GM15510 (cell line): ENCODE data around the gene CD2AP.

Experiments
- POLR2A ChIP-seq: IDR thresholded peaks from 3 replicates; pipeline ENCODE4 v1.6.1; 2011; ENCODE audit warnings: borderline replicate concordance; ENCODE audit not compliant: insufficient read length; ENCODE audit errors: extremely low read depth

Gene CD2AP

DNA sequence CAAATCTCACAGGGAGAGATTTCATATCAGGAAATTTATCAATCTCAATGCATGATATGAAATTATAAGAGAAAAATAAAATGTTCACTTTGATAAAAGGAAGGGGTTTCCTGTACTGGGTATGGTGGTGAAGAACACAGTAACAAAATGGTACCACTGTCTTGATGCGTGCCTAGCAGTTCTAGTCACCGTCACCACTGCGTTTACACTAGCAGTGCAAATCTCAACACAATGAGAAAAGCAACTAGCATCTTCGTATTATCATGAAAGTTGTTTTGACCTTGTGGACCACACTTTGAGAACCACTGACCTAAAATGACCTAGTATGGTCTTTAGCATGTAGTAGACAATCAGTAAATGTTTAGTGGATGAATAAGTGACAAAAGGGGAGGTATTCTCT, 152.4 kb downstream of the CD2AP start:
- no peak for TF ChIP-seq POLR2A

DNA sequence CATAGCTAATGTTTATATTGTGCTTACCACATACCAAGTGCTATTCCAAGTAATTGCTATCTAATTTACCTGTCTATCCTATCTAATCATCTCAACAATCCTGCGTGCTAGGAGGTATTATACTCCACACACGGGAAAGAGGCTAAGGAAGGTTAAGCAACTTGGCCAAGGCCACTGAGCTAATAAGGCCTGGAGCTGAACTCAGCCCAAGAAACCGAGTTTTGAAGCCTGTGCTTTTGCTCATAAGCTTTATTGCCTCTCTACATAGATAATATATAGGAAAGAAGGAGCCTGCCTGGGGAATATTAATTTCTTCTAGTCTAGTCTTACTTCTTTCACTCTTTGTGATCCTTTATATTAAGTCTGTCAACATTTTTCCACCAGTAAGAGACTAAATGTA, 153.0 kb downstream of the CD2AP start:
- no peak for TF ChIP-seq POLR2A

DNA sequence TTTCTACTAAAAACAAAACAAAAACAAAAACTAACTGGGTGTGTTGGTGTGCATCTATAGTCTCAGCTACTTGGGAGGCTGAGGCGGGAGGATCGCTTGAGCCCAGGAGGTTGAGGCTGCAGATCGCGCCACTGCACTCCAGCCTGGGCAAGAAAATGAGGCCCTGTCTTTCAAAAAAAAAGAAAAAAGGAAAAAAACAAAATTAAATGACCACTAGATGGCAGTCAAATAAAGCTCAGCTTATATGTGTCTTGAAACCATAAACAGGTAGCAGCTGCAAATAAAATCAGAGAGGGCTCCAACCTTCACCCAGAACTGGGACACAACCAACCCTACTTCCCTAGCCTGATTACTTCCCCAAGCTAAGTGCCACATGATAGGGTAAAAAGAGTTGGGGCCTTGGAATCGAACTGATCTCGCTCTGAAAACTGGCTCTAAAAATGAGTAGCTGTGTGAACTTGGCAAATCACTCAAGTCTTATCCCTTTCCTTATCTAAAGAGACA, 153.7 kb downstream of the CD2AP start:
- no peak for TF ChIP-seq POLR2A

DNA sequence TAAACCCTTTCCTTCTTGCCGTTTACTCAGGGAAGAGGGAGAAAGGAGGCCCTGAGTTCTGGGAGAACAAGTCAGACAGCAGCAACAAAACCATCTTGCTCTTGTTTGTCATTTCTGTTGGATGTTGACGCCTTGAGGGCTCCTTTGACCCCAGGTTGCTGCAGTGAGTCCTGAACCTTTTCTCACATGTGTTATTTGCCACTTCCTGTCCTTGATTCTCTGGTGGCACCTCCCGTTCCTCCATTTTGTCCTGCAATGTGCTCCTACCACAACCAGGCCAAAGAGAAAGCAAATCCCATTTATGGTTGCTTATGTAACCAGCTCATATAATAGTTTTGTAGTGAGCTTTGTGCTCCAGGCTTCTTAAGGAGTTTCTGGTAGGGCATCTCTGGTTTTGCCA, 154.2 kb downstream of the CD2AP start:
- TF ChIP-seq POLR2A = no peak

DNA sequence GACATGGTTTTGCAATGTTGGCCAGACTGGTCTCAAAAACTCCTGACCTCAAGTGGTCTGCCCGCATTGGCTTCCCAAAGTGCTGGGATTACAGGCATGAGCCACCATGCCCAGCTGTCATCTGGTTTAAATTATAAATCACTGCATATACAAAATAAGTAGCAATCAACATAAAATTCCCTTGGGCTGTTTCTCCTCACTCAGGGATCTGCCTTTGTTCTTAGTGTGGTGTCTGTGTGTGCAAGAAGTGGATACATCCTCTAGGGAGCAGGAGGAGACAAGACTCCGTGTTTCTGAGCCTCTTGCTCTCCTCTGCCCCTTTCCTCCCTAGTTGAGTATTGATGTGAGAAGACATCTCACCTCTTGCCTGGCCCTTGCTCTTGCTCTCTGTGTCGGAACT, 155.6 kb downstream of the CD2AP start:
- no peak for TF ChIP-seq POLR2A

DNA sequence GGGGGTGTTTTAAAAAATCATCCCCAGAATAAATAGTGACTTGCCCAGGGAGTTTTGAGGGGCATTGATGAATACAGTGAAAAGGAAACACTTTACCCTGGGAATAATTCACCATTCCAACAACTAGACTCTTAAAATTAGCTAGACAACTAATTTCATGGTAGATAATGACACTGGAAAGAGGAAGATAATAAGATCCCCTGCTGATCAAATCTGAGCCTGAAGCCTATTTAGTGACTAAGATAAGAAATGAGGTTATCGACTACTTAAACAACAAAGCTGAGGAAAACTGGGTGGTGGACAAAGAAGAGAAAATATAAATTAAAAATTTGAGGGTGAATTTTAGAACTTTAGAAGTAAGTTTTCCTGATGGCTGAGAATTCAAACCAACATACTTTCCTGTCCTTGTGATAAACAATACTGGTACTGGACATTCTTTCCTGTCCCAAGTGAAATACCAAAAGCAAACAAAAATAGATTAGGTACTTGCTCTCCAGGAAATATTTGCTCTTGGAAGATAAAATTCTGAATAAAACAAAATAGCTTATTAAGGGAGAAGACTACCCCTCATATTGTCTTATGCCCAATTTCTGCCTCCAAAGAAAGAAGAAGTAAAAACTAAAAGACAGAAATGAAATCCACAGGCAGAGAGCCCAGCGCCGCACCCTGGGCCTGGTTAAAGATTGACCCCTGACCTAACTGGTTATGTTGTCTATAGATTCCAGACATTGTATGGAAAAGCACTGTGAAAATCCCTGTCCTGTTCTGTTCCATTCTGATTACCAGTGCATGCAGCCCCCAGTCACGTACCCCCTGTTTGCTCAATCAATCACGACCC, 156.8 kb downstream of the CD2AP start:
- TF ChIP-seq POLR2A = no peak

DNA sequence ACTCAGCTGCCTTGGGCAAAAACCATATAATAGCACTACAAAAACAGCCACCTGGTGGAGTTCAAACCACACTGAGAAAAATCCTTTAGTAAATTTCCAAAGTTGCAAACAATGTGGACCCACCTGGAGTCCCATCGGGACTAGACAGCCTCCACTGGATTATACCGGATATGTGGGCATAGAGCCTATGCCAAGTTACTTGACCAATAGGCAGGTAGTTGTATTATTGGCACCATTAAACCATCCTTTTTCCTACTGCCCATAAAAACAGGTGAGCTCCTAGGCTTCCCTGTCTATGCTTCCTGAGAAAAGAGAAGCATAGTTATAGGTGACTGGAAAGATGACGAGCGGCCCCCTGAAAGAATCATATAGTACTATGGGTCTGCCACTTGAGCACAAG, 169.1 kb downstream of the CD2AP start:
- TF ChIP-seq POLR2A = no peak

DNA sequence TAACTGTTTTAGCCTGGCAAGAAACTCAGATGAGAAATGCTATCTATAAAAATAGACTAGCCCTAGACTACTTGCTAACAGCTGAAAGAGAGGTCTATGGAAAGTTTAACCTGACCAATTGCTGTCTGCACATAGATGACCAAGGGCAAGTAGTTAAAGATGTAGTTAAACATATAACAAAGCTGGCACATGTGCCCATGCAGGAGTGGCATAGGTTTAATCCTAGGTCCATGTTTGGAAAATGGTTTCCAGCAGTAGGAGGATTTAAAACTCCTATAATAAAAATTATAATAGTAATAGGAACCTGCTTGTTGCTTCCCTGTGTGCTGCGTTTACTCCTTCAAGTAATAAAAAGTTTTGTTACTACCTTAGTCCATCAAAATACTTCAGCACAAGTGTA, 169.6 kb downstream of the CD2AP start:
- TF ChIP-seq POLR2A = no peak

DNA sequence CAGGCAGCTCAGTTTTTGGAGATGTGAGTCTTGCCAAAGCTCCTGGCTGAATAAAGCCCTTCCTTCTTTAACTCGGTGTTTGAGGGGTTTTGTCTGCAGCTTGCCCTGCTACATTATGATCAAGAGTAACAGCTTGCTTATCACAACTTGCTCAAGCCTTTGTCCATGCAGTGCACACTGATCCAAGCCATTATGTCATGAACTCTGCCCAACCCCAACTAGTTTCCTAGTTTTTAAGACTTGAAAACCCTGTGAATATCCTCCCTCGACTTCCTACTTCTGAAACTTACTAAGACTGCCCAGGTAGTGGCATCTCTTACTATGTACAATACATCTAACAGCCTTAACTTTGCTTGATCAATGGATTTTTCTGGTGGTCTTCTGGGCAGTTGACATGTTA, 170.4 kb downstream of the CD2AP start:
- no peak for TF ChIP-seq POLR2A

DNA sequence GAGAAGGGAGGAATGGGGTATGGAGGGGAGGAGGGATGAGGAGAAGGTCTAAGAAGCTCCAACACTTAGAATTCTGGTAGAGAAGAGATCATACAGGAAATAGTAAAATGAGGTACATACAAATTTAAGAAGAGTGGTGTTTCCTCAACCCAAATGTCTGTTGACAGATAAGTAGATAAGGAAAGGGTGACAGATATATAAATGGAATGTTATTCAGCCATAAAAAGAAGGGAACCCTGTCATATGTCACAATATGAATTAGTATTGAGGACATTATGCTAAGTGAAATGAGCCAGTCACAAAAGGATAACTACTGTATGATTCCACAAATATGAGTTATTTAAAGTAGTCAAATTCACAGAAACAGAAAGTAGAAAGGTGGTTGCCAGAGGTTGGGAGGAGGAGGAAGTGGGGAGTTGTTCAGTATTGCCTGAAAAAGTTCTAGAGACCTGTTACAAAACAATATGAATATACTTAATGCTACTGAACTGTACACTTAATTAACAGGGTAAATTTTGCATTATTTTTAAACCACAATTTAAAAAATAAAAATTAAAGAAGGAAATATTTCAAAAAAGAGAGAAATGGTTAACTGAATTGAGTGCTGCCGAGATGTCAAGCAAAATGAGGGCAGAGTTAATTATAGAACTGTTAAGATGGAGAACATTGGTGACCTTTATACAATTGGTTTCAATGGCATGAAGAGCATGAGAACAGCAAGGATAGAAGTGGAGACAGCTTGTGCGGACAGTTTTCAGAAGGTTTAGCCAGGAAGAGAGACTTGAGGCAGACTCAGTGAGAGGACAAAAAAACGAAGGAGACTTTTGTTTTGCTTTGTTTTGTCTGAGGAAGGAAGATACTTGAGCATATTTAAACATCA, 173.2 kb downstream of the CD2AP start:
- no peak for TF ChIP-seq POLR2A

DNA sequence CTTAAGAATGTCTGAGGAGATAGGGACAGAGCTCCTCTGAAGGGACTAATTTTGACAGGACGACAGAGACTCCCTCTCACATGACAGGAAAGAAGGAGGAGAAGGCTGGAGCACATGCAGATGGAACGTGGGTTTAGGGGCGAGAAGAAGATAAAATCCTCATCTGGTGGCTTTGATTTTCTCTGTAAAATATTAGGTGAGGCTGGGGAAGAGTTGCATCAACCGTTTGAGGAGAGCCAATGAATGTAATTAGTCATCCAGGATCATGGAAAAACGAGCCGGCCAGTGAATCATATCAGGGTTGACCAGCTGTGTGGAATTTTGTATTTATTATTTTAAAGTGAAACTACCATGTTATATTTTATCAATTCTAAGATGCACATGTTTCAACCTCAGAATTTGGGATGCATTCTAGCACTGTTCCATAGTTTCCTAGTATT, 173.9 kb downstream of the CD2AP start:
- no peak for TF ChIP-seq POLR2A

DNA sequence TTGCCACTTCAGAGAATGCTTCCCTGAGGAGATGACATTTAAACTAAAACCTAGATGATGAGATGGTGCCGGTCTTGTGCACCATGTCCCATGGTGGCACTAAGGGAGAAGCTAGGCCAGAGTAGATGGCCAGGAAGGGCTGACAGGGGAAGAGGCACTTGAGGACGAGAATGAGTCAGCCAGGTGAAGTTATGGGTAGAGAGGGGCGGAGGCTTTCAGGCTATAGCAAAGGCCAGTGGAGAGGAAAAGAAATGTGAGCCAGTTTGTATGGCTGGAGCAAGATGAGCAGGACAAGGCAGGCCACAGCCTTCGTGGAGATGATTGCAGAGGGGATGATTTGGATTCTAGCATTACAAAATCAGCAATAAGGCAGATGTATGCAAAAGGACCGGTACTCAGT, 176.1 kb downstream of the CD2AP start:
- no peak for TF ChIP-seq POLR2A

DNA sequence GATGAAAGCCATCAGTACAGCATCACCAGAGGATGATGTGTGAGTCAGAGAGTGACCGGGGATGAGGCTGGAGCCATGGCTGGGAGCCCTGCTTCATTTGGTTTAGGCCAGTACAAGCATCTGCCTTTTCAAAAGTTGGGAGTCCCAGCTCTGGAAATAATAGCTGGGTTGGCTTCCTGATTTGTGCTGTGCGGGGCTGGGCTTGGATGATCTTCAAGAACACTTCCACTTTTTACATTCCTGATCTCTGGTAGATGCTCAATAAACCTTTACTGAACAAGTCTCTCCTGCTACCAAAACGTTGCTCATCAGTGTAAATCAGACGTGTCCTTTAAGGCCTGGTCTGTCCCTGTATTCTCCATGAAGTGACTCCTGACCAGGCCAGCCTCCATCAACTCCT, 176.7 kb downstream of the CD2AP start:
- TF ChIP-seq POLR2A = no peak

DNA sequence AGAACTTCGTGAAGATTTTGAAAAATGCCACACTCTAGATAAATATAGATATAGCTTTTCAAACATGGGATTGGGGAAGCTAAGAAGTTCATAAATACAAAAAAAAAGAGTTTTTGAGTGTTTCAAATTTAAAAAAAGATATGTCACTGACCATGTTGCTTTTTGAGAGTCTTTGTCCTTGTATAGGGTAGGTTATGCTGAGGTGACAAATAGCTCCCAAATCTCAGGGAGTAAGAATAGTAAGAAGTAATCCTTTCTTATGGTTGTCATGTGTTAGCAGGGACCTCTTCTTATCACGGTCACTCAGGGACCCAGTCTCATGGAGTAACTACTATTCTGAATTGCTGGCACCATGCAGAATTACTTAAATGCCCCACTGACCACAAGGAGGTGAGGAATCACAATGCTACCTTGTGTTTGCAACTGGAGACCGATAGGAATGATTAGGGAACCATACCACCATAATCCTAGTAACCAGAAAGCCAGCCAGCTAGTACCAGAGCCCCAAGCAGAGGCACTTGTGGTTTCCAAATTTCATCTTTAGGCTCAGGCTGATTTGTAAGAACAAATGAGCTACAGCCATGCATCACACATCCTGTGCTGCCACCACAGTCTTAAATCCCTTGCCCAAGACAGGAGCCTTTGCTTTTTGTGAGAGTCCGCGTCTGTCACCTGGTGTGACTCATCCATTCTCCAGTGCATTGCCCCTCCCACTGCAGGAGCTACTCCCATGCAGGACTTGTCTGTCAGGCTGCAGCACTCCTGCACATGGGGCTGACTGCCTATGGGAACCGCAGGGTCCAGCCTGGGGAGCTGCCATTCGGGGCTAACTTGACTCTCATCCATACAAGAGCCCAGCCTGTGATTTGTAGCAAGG, 178.4 kb downstream of the CD2AP start:
- TF ChIP-seq POLR2A = no peak
